Measurements from ENCODE around the gene MLLT11. TPM values are rescaled to one million over a fixed set of nuclear protein-coding genes. Genes with fewer than 3 reads are reported as not detected.

Gene MLLT11
- 5.0 TPM for total RNA-seq (2021; ENCODE audit: unreplicated experiment)
- 6.1 TPM for polyA plus RNA-seq (2012; ENCODE audit: insufficient read length)
- Bru-seq, nascent RNA = percentile 57 among the genes with signal in this experiment
- percentile 64 among the genes with signal in this experiment for BruChase-seq, experiment 1, labeled RNA remaining after a 2-hour chase
- BruChase-seq, experiment 2, labeled RNA remaining after a 6-hour chase = percentile 74 among the genes with signal in this experiment
- long read RNA-seq, full-length matches to known transcripts = 21 of 23 reads
- long read RNA-seq, partial matches to known transcripts = 0 of 23 reads
- long read RNA-seq, other reads (novel, unspliced or antisense) = 2 of 23 reads

- POLR2A ChIA-PET = no interaction called here
- TF ChIP-seq REST (IDR thresholded peaks at IDR 0.05; ENCODE audit: insufficient read depth in 1 of 2, low read depth in 2 of 2, low read length in 1 of 2) (no peak), TCF7L2 (IDR thresholded peaks at IDR 0.05; ENCODE audit: low read depth, low read length) (no peak), SIN3A (IDR thresholded peaks at IDR 0.05; ENCODE audit: borderline replicate concordance, insufficient read depth, low read depth, low read length) (no peak), CTCF (IDR thresholded peaks at IDR 0.05) (no peak), POLR2AphosphoS5 (IDR thresholded peaks at IDR 0.05; ENCODE audit: low read depth, low read length) (no peak)
- DNase-seq (ENCODE audit: low read depth, low spot score) = no peak
- peak; percentile 78 for ATAC-seq
- Histone ChIP-seq H3K4me1 (ENCODE audit: control insufficient read depth, insufficient read depth, low read length) (peaks cover 21% of the 10 kb centered on the region), H3K27me3 (ENCODE audit: control insufficient read depth, insufficient read depth, low read length) (no peaks in the 10 kb centered on the region), H3K36me3 (ENCODE audit: control insufficient read depth, insufficient read depth, low read length) (peaks cover 5% of the 10 kb centered on the region), H3K27ac (ENCODE audit: low read length) (peak within 1 kb of the TSS; percentile 97), H3K4me3 (ENCODE audit: low read depth in 2 of 2, low read length in 2 of 2) (peak within 1 kb of the TSS; percentile 94 to 99), H3K9me3 (ENCODE audit: control insufficient read depth, insufficient read depth, low read depth, low read length) (no peaks in the 10 kb centered on the region)
- in situ Hi-C loops (cut with HindIII; ENCODE audit: low pct_unique_long_range_greater_than_20kb, low sequenced_read_pairs) = no loop called here
- CTCF ChIA-PET = interaction anchor here (0.6 to 1.3 kb wide), 3 partner anchors 11 to 343 kb away, joined by 4 to 9 read pairs (median 4); partner anchors contain the start of gene C1orf56
- BruUV-seq (replicated peaks) = TSS peak; percentile 84
- intact Hi-C loops (cut with micrococcal nuclease; ENCODE audit: unreplicated experiment) = no loop called here
These were observed at the start of gene MLLT11 for GRCh38 chr1:151060007-151060656. Gene MLLT11 (plus strand): TSS chr1:151060397. CDS start chr1:151067225, 6,828 bp downstream.

GRCh38 chr1:151011154-151011850 is 48.9 kb upstream of the MLLT11 start:
- no TSS peak for BruUV-seq (replicated peaks)
- H3K4me1 ChIP-seq (ENCODE audit: control insufficient read depth, insufficient read depth, low read length) = peaks cover 7% of the 10 kb centered on the region
- intact Hi-C loops (cut with micrococcal nuclease; ENCODE audit: unreplicated experiment) (no loop called here), in situ Hi-C loops (cut with HindIII; ENCODE audit: low pct_unique_long_range_greater_than_20kb, low sequenced_read_pairs) (no loop called here)
- no peaks in the 10 kb centered on the region for H3K9me3 ChIP-seq (ENCODE audit: control insufficient read depth, insufficient read depth, low read depth, low read length)
- ChIA-PET POLR2A (interaction anchor here (0.5 to 0.7 kb wide), 2 partner anchors 18 to 60 kb away, joined by 3 read pairs; no protein-coding TSS in a partner anchor), CTCF (interaction anchor here (0.7 kb wide), 1 partner anchor 17 kb away, joined by 5 read pairs; no protein-coding TSS in a partner anchor)
- no peak for DNase-seq (ENCODE audit: low read depth, low spot score)
- H3K27ac ChIP-seq (ENCODE audit: low read length) = no peak overlapping the region
- no peak for ATAC-seq
- H3K36me3 ChIP-seq (ENCODE audit: control insufficient read depth, insufficient read depth, low read length) = no peaks in the 10 kb centered on the region
- no peaks in the 10 kb centered on the region for H3K27me3 ChIP-seq (ENCODE audit: control insufficient read depth, insufficient read depth, low read length)
- no peak overlapping the region for H3K4me3 ChIP-seq (ENCODE audit: low read depth in 2 of 2, low read length in 2 of 2)
- no peak for TF ChIP-seq POLR2AphosphoS5 (IDR thresholded peaks at IDR 0.05; ENCODE audit: low read depth, low read length)
